Activated gamma-delta T cell treated with anti-CD3 and anti-CD28 coated beads, Interleukin-2, amount 50 U/mL, for 16 hours (primary cell): Measurements from ENCODE around the gene TCF7.

Source experiments
- DNase-seq: peaks from one replicate; pipeline ENCODE4 v3.0.0-alpha.2; 2020; ENCODE audit warnings: low read depth

Gene TCF7

DNA sequence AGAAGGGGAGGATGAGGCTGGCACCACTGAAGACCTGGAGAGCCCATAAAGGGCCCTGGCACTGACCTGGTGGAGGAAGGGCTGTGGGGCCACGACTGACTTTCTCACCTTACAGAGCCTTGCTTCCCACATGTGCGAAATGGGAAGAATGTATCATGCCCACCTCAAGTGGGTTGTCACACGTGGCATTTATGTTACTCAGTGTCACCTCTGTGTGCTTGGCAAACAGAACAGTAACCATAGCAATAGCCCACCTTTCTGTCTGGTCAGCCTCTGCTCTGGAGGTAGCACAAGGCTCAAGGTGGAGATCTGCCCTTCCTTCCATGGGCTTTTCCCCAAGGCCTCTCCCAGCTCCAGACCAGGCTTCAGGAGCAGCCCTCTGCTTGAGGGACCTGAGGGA is 16.7 kb downstream of the TCF7 start:
- no peak for DNase-seq

DNA sequence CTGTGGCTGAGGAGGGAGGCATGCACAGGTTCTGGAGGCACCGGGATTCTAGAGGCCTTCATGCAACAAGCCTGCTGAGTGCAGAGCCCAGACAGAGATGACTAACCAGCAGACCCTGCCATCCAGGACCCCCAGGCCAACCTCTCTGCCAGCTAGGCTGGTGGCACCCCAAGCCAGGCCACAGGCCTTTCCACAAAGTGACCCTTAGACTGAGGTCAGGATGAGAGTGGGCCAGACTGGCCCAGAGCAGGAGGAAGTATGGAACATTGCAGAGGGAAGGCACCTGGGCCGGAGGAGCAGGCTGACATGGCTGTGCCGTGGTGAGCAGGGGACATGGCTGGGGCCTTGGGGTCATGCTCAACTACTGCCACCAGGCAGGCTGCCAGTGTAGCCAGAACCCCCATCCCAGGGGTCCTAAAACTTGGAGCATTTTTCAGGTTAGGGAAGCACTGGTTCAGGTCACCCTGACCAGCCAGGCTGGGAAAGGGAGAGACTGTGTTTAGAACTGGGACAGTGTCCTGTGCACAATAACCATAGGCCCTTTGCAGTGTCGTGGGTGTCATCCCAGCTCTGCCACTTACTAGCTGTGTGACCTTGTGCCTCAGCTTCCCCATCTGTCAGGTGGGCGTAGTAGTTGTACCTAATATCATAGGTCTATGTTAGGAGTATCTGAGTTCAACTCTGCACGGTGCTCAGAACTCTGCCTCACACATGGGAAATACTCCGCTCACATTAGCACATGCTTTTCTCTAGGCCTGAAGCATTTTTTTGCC is 17.3 kb downstream of the TCF7 start:
- DNase-seq = no peak

DNA sequence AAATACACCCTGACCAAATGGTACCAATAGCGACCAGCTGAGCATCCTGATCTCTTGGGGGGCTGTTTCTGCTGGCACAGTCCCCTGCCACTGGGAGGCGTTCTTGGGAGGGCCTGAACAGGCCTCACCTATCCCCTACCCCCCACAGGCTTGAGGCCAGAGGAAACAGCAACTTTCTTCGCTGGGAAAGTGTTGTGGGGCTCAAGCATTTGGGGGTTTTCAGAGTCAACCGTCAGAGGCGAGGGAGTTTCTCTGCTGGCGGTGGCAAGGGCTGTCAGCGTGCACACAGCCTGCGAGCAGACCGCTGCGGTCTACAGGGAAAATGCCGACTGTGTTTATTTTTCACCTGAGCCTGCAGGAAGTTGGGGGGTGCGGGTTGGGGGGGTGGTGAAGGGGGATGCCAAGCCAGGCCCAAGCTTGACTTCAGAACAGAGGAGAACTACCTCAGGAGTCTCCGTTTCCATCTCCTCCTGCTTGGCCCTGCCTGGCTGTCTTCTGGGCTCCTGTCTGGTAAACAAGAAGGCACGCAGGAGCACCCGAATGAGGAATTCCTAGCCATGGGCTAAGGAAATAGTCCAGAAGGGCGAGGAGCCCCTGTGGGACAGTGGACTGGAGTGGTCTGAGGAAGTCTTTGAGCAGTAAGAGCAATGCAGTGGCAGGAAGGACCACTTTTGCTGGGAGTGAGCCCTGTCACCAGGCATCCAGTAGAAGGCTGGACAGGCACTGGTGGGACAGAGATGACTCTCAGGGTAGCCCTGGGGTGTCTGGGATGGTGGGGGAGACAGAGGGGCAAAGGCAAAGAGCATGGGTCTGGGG is 18.1 kb downstream of the TCF7 start:
- peak; percentile 81 for DNase-seq

DNA sequence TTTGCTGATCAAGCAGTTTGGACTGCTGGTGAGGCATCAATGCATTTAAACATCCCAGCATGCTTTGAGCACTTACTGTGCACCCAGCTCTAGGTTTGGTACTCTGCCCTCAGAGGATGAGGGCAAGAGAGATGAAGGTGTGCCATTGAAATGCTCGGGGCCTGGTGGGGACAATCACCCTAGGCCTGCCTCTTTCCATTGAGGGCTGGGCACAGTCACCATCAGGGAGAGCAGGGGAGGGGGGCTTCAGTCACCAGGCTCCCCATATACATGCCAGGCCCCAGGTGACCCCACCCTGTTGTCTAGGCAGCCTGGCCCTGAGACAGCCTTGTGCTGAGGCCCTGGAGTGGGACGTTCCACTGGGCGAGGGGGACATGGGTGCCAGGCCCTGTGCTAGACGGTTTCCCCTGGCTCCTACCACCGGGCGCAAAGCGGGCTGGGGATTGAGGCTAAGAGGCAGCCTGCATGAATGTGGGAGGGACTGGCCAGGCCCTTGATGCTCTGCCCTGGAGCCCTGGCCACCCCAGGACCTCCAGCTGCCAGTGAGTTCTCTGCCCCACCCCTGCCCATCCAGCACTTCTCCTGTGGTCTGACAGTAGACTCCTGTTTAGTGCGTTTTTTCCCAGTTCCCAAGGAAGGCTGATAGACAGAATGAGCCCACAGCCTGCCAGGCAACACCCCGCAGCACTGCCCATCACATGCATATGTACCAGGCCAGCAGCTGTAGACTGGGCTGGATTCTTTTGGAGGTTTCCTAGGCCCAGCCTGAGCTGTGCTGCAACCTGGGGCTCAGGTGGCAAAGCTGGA is 18.9 kb downstream of the TCF7 start:
- DNase-seq = no peak

DNA sequence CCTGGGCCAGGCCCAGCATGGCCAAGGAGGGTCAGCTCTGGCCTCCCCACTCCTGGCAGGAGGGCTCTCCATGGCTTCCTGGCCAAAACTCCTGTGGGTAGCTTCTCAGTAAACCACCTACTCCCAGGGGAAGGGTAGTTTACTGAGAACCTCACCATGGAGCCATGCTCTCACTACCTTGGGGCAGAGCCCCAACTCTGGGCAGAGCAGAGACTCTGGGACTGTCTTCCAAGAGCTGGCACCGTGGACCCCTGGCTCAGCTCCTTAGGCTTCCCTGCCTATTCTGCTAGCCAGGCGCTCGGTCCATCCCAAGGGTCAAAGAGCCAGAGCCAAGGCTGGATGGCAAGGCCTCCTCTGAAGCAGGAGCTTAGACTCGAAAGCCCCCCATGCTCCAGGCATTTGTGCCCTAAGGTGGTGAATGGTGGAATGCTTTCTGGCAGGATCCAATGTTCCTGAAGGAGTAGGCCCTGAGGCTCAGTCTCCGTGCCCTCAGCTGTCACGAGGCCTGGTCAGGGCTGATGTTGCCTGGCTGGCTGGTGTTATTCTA is 19.6 kb downstream of the TCF7 start:
- no peak for DNase-seq

DNA sequence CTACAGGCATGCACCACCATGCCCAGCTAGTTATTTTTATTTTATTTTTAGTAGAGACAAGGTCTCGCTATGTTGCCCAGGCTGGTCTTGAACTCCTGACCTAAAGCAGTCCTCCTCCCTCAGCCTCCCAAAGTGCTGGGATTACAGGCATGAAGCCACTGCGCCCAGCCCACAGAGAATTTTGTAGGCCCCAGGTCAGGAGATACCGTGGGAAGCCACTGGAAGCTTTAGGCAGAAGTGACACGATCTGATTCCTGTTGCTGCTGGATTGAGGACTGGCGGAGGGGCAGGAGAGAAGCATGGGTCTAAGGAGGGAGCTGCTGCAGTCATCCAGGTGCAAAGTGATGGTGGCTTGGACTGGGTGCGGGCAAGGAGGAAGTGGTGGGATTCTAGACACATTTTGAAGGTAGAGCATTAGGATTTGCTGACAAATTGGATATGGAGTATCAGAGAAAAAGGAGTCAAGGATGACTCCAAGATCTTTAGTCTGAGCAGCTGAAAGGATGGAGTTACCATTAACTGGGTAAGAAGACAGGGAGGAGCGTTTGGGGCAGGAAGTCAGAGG is 20.7 kb downstream of the TCF7 start:
- DNase-seq = no peak

DNA sequence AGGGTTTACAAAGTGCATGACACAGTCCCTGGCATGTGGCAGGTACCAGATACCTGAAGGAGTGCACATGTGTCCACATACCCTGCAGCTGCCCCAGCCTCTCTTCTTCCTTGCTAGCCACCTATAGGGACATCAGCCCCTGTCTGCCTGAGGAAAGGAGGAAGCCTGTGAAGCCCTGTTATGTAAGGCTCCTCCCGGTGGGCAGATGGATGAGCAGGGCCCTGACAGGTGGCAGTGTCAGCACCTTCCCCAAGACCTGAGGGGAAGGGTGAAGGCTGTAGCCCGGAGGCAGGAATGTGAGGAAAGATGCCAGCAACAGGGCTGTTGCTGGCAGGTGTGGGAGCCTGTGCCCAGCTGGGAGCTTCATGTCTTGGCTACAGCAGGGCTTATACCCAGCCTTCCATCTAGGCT is 21.7 kb downstream of the TCF7 start:
- no peak for DNase-seq

DNA sequence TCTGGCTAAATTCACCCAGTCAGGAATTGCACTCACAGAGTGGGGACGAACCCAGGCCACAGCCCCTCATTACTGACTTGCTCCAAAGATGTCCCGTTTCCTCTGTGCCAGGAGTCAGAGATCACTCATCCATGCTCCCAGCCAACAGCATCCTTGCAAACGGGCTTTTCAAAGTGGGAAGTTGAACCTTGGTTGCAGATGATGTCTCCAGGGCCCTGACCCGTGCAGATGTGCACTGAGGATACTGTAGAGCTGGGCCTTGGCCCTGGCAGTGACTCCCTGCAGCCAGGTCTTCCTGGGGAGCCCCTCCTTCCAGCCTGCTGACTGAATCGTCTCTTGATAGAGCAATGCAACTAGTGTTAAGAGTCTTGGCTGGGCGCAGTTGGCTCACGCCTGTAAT is 22.3 kb downstream of the TCF7 start:
- DNase-seq = no peak

DNA sequence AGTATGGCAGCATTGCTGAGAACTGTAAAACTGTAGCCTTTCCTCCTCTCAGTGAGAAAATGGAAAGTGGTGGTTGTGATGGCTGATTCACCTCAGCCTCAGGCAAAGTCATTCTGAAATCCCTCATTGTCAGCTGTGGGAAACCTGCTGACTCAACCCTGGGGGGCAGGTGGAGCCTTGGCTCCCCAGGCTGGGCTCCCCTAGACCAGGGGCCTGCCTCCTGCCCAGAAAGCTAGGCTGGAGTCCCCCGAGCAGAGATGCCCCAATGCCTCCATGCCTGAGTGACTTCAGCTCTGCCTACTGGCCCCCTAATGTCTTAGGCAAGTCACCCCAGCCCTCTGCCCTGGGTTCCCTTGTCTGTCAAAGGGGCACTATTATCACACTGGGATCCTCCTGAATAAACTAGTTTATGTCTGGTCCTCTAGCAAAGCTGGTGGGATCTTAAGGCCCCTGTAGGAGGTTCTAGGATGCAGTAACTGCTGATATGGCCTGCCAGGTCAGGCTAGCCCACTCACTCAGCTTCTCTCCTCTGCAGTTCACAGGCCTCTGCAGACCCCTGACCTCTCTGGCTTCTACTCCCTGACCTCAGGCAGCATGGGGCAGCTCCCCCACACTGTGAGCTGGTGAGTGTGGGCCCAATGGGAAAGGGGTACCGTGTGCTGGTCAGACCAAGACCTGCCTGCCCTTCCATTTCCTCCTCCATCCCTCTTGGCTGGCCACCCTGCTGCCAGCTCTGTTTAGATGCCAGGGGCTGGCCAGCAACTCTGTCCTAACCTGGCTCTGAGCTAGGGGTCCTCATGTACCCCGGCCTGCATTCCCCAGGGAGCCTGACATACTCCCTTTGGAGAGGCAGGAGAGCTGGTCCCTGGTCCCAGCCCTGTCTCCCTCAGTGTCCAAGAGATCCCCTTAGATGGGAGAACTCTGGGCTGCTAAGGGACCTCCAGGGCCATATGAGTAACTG is 24.2 kb downstream of the TCF7 start:
- no peak for DNase-seq

DNA sequence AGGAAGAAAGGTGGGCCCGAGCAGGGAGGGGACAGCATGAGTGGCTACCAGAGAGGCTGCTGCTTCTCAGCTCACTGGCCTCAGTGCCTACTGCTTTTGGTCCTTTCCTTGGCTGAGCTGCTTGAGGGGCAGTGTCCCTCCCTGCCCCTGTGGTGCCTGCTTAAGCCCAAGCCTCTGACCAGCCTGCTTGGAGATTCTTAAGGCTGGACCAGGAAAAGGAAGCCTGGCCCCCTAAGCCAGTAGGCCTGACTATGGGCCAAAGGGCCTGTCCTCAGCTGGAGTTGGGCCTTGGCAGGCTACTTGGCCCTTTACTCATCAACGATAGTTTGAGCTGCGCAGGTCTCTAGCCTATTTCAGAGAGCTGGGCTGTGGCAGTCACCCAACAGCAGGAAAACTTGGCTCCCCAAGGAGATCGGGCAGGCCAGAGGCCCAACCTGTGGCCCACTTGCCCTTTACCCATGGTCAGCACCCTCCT is 24.9 kb downstream of the TCF7 start:
- DNase-seq = no peak

DNA sequence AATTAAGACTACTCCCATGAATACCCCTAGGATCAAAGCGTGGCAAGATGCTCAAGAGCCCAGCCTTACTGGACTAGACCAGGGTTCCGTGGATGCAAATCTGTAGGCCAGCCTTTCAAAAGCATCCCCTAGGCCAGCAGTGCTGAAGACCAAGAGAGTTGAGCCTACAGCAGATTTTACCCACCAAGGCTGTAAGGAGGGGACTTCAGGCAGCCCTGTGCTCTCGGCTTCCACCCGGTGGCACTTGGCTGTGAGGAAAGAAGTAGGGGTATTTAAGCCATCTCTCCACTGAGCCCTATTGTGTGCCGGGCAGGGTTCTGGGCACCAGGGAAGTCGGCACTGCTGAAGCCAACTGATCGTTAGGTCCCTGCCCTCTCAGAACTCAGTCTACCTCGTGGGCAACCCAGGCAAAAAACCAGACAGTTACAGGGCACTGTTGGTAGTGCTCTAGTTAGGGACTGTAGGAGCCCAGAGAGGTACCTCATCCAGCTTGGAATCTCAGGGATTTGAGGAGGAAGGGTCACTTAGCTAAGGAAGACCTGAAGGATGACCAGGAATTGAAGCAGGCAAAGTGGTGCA is 25.5 kb downstream of the TCF7 start:
- DNase-seq = no peak

DNA sequence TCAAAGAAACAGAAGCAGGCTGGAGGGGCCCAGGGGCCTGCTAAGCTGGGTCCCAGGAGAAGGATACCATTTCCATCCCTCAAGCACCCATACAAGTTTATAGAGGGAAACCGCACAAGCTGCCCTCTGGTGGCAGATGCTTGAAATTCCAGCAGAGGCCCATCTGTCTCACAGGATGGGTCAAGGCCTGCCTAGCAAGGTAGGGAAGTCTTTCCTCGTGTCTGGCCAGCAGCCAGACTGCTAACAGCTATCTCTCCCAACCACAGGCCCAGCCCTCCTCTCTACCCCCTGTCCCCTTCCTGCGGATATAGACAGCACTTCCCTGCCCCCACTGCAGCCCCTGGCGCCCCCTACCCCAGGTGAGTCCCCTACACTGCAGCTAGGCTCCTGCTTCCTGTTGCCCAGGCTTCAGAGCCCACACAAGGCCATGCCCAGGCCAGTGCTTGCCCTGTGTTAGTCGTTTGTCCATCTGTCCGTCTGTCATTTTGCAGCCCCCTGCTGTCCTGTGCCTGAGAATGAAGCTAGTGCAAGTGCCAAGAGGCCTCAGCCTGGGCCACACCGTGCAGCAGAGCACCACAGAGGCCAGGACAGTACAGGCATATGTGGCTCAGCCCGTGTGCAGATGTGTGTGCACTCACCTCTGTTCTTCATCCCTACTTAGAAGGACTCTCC is 26.2 kb downstream of the TCF7 start:
- no peak for DNase-seq

DNA sequence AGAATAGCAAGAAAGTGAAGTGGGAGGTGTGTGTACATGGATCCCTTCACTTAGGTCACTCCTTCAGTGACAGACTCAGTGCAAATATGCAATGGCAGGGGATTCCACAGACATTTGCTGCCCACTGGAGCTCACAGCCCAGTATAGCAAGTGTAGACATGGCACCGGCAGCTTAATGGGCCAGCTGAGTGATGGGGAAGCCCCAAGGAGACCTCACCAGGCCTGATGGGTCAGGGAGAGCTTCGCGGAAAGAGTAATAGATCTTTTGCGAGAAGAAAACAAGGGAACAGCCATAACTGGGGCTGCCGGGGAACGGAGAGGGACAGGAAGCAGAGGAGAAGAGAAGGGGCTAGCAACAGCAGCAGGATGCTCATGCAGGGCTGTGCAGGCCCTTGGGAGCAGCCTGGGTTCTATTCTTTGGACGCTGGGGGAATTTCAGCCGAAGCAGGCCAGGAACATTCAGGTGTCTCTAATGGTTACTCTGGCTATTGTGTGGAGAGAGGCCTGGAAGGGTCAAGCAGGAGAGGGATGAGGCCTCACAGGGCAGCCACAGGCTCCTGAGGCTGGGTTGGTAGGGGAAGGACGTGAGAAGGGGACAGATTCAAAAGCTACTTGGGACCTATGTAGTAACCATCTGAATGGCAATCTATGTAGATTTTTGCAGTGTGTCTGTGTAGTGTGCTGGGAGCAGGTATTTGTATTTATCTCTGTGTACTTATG is 27.0 kb downstream of the TCF7 start:
- DNase-seq = no peak

DNA sequence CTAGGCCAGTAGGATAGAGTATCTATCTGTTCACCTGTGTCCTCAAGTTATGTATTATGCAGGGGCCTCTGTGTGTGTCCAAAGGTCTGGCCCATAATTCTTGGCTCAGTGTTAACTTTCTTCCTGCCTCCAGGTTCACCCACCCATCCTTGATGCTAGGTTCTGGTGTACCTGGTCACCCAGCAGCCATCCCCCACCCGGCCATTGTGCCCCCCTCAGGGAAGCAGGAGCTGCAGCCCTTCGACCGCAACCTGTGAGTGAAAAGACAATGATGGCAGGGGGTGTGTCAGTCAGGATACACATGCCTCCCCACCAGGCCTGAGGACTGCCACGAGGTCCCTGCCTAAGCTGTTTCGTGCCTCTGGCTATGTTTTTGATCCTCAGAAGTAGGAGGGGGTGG is 27.6 kb downstream of the TCF7 start:
- no peak for DNase-seq

DNA sequence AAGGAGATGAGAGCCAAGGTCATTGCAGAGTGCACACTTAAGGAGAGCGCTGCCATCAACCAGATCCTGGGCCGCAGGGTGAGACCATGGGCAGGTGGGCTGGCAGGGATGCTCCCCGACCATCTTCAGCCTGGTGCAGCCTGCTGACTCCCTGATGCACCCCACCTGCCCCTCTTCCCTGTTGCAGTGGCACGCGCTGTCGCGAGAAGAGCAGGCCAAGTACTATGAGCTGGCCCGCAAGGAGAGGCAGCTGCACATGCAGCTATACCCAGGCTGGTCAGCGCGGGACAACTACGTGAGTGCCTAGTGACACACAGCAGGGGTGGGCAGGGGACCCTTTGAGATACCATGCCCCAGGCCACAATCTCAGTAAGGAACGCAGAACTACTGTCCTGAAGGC is 28.3 kb downstream of the TCF7 start:
- no peak for DNase-seq

DNA sequence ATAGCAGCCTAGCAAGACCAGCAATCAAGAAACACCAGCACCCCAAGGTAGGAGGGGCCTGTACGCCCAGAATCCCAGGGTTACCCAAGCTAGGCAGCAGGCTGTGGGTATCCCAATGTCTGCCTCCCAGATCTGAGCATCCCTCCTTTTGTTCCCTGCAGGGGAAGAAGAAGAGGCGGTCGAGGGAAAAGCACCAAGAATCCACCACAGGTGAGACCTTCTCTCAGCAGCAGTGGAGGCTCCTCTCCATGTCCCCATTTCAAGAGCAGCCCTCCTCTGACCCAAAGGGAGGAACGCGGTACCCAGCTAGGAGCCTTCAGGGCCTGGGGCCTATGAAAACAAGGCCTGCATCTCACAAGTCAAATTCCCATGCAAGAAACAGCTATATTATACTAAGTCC is 28.9 kb downstream of the TCF7 start:
- DNase-seq = no peak

DNA sequence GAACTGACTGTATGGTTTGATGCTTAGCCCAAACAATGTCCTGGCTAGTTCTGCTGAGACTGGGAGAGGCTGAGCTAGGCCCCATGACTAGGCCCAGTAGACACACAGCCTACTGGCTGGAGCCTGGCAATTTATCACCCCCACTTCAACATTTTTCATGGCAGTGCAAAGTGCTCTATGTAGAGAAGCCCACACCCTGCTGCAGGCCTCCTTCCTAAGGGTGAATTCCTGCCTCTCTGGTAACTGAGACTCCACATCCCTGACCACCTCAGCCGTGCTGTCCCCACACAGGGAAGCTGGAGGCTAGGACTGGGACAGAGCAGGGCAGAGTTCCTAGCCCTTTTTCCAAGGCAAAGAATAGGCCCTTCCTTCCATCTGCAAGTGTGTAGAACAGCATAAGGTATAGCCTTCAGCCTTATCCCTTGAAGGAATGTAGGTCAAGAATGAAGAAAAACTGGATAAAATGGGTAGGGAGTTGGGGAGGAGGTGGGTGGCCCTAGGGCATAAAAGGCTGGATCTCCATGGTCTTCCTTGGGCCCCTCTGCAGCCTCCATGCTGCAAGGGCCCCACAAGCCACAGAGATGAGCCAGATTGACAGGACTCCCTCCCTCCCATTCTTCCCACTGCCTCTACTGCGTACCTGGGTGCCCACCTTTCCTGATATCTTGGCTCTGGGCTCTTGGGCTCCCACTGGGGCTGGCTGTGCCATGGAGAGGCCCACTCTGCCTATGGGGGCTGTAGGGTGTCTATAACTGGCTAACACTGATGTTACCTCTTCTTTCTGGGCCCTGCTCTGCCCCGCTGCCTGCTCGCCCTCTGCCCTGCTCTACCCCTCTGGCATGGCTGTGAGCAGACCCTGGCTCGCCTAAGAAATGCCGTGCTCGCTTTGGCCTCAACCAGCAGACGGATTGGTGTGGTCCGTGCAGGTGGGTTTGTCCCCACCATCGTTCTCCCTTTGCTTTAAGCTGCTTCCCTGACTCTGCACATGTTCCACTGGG is 29.8 kb downstream of the TCF7 start:
- no peak for DNase-seq
